HUES64 (cell line): Measurements from ENCODE around the gene TRMT1.

ENCODE experiments used
- H3K27ac ChIP-seq: 2 replicates; pipeline ENCODE4 v1.7.0; 2013; ENCODE audit warnings: low read depth, low read length, inconsistent platforms
- H3K27me3 ChIP-seq: 2 replicates; pipeline ENCODE4 v1.6.1; 2013; ENCODE audit warnings: mild to moderate bottlenecking, low read length; ENCODE audit not compliant: insufficient read depth
- H3K36me3 ChIP-seq: 2 replicates; pipeline ENCODE4 v1.6.1; 2013; ENCODE audit warnings: mild to moderate bottlenecking, low read length; ENCODE audit not compliant: insufficient read depth
- H3K4me1 ChIP-seq: 2 replicates; pipeline ENCODE4 v1.6.1; 2013; ENCODE audit warnings: mild to moderate bottlenecking, low read length, moderate library complexity; ENCODE audit not compliant: insufficient read depth
- H3K4me3 ChIP-seq: 2 replicates; pipeline ENCODE4 v1.5.1; 2013; ENCODE audit warnings: mild to moderate bottlenecking, low read length, moderate library complexity
- H3K9ac ChIP-seq: 2 replicates; pipeline ENCODE4 v1.6.1; 2013; ENCODE audit warnings: mild to moderate bottlenecking, low read depth, low read length
- H3K9me3 ChIP-seq: 2 replicates; pipeline ENCODE4 v1.6.1; 2013; ENCODE audit warnings: low read depth, low read length; ENCODE audit not compliant: insufficient read depth
- WGBS: fragments of 150-250, 120-280 bp; methylation state at CpG from one replicate; pipeline ENCODE4 v1.1.7; 2013; ENCODE audit warnings: missing lambda C conversion rate; 5-methylcytosine and 5-hydroxymethylcytosine counted together

The TRMT1 gene

GRCh38 chr19:13104360-13104847 lies 12.1 kb downstream of the TRMT1 start:
- H3K36me3 ChIP-seq = peaks cover 13% of the 10 kb centered on the region
- H3K4me3 ChIP-seq = no peak overlapping the region
- H3K27ac ChIP-seq = no peak overlapping the region
- H3K9me3 ChIP-seq = no peaks in the 10 kb centered on the region
- peaks cover 4% of the 10 kb centered on the region; the same call in 1 of the 2 replicates for H3K4me1 ChIP-seq
- WGBS = 58% methylated on average over 33 of the region's 33 CpGs
- H3K27me3 ChIP-seq = peaks cover 41% of the 10 kb centered on the region
- no peak overlapping the region for H3K9ac ChIP-seq

DNA sequence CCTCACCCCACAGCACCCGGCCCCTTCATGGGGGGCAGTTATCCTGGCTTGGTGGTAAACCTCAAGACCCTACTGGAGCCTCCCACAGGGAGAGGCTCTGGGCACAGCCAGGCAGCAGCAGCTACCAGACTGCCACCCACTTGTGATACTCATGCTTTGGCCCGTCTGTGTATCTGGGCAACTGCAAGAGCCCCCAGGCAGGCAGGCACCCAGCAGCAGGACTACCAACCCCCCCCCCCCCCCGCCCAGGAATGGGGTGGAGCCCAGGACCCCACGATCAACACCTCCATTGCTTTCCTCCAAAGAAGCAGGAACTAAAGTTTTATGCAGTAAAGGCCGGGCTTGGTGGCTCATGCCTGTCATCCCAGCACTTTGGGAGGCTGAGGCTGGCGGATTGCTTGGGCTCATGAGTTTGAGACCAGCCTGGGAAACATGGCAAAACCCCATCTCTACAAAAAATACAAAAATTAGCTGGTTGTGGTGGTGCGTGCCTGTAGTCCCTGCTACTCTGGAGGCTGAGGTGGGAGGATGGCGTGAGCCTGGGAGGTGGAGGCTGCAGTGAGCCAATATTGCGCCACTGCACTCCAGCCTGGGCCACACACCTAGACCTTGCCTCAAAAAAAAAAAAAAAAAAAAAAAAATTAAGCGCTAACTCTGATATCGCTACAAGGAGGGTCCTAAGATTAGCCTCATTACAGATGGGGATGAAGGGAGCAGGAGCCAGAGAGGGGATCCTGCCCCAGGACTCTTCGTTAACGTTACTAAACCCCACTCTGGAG lies 12.8 kb downstream of the TRMT1 start:
- Histone ChIP-seq H3K4me3 (no peak overlapping the region), H3K4me1 (peaks cover 4% of the 10 kb centered on the region; the same call in 1 of the 2 replicates), H3K9ac (no peak overlapping the region), H3K9me3 (no peaks in the 10 kb centered on the region), H3K27me3 (peaks cover 47% of the 10 kb centered on the region), H3K36me3 (peaks cover 7% of the 10 kb centered on the region), H3K27ac (no peak overlapping the region)
- 89% methylated on average over 10 of the region's 13 CpGs for WGBS

DNA sequence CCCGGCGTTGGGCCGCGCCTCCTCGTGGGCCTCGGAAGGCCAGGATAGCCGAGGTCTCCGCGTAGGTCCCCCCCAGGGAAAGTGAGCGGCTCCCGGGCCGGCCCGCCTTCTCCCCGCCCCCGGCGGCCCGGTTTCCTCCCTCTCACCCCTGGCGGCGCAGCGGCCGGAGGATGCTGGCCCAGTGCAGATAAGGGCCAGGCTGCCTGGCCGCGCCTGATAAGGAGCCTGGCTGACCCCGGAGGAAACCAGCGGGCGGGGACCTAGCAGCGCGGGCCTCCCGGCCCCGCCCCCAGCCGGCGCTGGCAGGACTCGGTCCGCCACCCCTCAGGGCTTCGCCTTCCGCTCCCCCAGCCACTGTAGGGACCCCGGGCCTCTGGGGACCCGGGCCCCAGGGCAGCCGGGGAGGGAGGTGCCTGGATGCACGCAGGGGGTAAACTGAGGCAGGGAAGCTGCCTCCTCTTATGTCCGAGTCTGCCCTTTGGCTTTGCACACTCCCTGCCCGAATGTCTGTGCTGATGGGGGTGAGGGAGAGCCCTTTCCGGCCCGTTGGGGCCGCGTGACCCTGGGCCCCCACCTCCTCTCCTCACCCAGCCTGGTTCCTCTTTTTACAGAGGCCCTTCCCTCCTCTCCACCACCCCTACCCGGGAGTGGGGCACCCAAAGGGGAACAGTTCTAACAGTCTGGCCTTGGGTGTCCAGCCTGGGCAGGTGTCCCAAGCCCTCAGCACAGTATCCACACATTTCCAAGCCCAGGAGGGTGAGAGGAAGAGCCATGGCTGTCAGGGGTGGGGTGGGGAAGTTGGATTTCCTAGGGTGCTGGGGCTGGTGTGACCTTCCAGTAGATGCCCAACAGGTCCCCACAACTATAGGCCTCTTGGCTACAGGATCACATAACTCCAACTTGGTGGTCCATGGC lies 13.6 kb downstream of the TRMT1 start, which contains the start of gene LYL1:
Gene LYL1 (minus strand): TSS at position 193 of the 915 bp plus-strand sequence. CDS start 1,687 bp downstream, outside the sequence.
- WGBS = 10% methylated on average over 47 of the region's 47 CpGs

GRCh38 chr19:13102416-13102665 lies 14.2 kb downstream of the TRMT1 start:
- Histone ChIP-seq H3K9me3 (no peaks in the 10 kb centered on the region), H3K27ac (no peak overlapping the region), H3K36me3 (peaks cover 3% of the 10 kb centered on the region), H3K4me1 (peaks cover 4% of the 10 kb centered on the region), H3K27me3 (peaks cover 61% of the 10 kb centered on the region), H3K9ac (0 out of 2 replicates have a peak overlapping the region, but pooled peaks have one; percentile 34), H3K4me3 (peak overlapping the region; percentile 44)
- WGBS = 24% methylated on average over 7 of the region's 7 CpGs

More for the DNA sequence above, 13.6 kb downstream of the TRMT1 start, which contains the start of gene LYL1:
- Histone ChIP-seq H3K27ac (no peak within 1 kb of the TSS), H3K36me3 (peaks cover 7% of the 10 kb centered on the region), H3K27me3 (peaks cover 56% of the 10 kb centered on the region), H3K9me3 (no peaks in the 10 kb centered on the region), H3K9ac (peak within 1 kb of the TSS; percentile 34; the same call in 1 of the 2 replicates), H3K4me1 (peaks cover 4% of the 10 kb centered on the region; the same call in 1 of the 2 replicates), H3K4me3 (peak within 1 kb of the TSS; percentile 44)

- H3K27me3 ChIP-seq = peaks cover 67% of the 10 kb centered on the region
- H3K4me1 ChIP-seq = peaks cover 9% of the 10 kb centered on the region
- no peaks in the 10 kb centered on the region; the same call in 1 of the 2 replicates for H3K36me3 ChIP-seq
- H3K27ac ChIP-seq = no peak overlapping the region
- no peaks in the 10 kb centered on the region for H3K9me3 ChIP-seq
- 91% methylated on average over 7 of the region's 7 CpGs for WGBS
- peak overlapping the region; percentile 44; the same call in 1 of the 2 replicates for H3K4me3 ChIP-seq
- H3K9ac ChIP-seq = no peak overlapping the region
These were observed 14.7 kb downstream of the TRMT1 start for GRCh38 chr19:13101590-13102415.

- Histone ChIP-seq H3K27ac (no peak overlapping the region), H3K36me3 (no peaks in the 10 kb centered on the region; the same call in 1 of the 2 replicates), H3K4me3 (no peak overlapping the region), H3K9me3 (no peaks in the 10 kb centered on the region), H3K27me3 (peaks cover 75% of the 10 kb centered on the region), H3K4me1 (peaks cover 9% of the 10 kb centered on the region), H3K9ac (no peak overlapping the region)
- WGBS = 66% methylated on average over 18 of the region's 18 CpGs
These were observed 15.5 kb downstream of the TRMT1 start for GRCh38 chr19:13100841-13101589.

- Histone ChIP-seq H3K36me3 (no peaks in the 10 kb centered on the region; the same call in 1 of the 2 replicates), H3K4me1 (peaks cover 9% of the 10 kb centered on the region), H3K9me3 (no peaks in the 10 kb centered on the region), H3K27me3 (peaks cover 83% of the 10 kb centered on the region), H3K27ac (no peak overlapping the region), H3K4me3 (no peak overlapping the region), H3K9ac (no peak overlapping the region)
- WGBS = 85% methylated on average over 12 of the region's 12 CpGs
These were observed 16.4 kb downstream of the TRMT1 start for GRCh38 chr19:13100031-13100588.

GRCh38 chr19:13099073-13099999 lies 17.2 kb downstream of the TRMT1 start:
- WGBS = 9% methylated on average over 77 of the region's 77 CpGs
- no peaks in the 10 kb centered on the region for H3K9me3 ChIP-seq
- H3K4me3 ChIP-seq = peak overlapping the region; percentile 36
- peaks cover 9% of the 10 kb centered on the region for H3K4me1 ChIP-seq
- no peak overlapping the region for H3K27ac ChIP-seq
- no peaks in the 10 kb centered on the region for H3K36me3 ChIP-seq
- H3K27me3 ChIP-seq = peaks cover 90% of the 10 kb centered on the region
- H3K9ac ChIP-seq = no peak overlapping the region
